Tibial artery (tissue), 4 donors: ENCODE data around the gene CNIH1.
"Not testable (repeated sequence)": the region's sequence is repeated elsewhere in the genome, so short reads cannot be mapped to it uniquely, and the experiment has no call there.

Experiments
- DNase-seq, 2 donors: peaks; one replicate each; pipeline ENCODE4 v3.0.0-alpha.2; 2019
- H3K27ac ChIP-seq, 2 donors: fragments of 200-600 bp; sonication (generic) in 1 of 2; 1 replicate in 1 of 2; 2 replicates in 1 of 2; pipeline ENCODE4 v1.5.1; 2018 to 2019; ENCODE audit warnings: mild to moderate bottlenecking in 1 of 2
- H3K27me3 ChIP-seq, 2 donors: fragments of 200-600 bp; sonication (generic) in 1 of 2; one replicate each; pipeline versions ENCODE4 v1.5.1 to v1.6.0; 2016 to 2019
- H3K36me3 ChIP-seq, 3 donors: fragments of 200-600 bp; sonication (generic) in 2 of 3; one replicate each; pipeline ENCODE4 v1.5.1; 2016 to 2019; ENCODE audit warnings: mild to moderate bottlenecking in 2 of 3
- H3K4me1 ChIP-seq, 4 donors: fragments of 200-600 bp; sonication (generic) in 2 of 4; 1 replicate in 3 of 4; 2 replicates in 1 of 4; pipeline ENCODE4 v1.5.1; 2016 to 2019
- H3K4me3 ChIP-seq, 2 donors: fragments of 200-600 bp; sonication (generic) in 1 of 2; 1 replicate in 1 of 2; 2 replicates in 1 of 2; pipeline ENCODE4 v1.5.1; 2018 to 2019; ENCODE audit warnings: mild to moderate bottlenecking in 2 of 2
- H3K9me3 ChIP-seq, 3 donors: fragments of 200-600 bp; sonication (generic) in 1 of 3; one replicate each; pipeline ENCODE4 v1.5.1; 2016 to 2019
- CTCF ChIP-seq, 2 experiments: fragments of 200-600 bp in 1 of 2; fragments of 450-650 bp in 1 of 2; IDR thresholded peaks; one replicate each; pipeline ENCODE4 v1.5.1; 2017 to 2019; ENCODE audit warnings: antibody characterized with exemption in 2 of 2, mild to moderate bottlenecking in 1 of 2, moderate library complexity in 1 of 2
- intact Hi-C: fragments of 100-400 bp; cut with DNase I; formaldehyde crosslinking; loops from one replicate; pipeline ENCODE4 v1.15.0; 2023; ENCODE audit warnings: low total_unique reads

CNIH1 gene

GRCh38 chr14:54383835-54384234, 57.3 kb downstream of the CNIH1 start:
- Histone ChIP-seq H3K36me3 (no peaks in the 10 kb centered on the region), H3K9me3 (no peaks in the 10 kb centered on the region), H3K27ac (no peak overlapping the region), H3K27me3 (no peaks in the 10 kb centered on the region), H3K4me1 (no peaks in the 10 kb centered on the region), H3K4me3 (no peak overlapping the region)
- intact Hi-C loops: no loop called here
- no peak for TF ChIP-seq CTCF (IDR thresholded peaks at IDR 0.05)
- no peak for DNase-seq

GRCh38 chr14:54381821-54382220, 59.4 kb downstream of the CNIH1 start:
- Histone ChIP-seq H3K27me3 (peaks cover 0 to 7% of the 10 kb centered on the region in 2 donors), H3K4me1 (no peaks in the 10 kb centered on the region), H3K36me3 (no peaks in the 10 kb centered on the region), H3K27ac (no peak overlapping the region), H3K9me3 (no peaks in the 10 kb centered on the region), H3K4me3 (no peak overlapping the region)
- no peak for DNase-seq
- intact Hi-C loops: no loop called here
- no peak for TF ChIP-seq CTCF (IDR thresholded peaks at IDR 0.05)

- H3K36me3 ChIP-seq, H3K9me3 ChIP-seq, H3K4me1 ChIP-seq, H3K27ac ChIP-seq, intact Hi-C loops, H3K4me3 ChIP-seq, H3K27me3 ChIP-seq, DNase-seq: not testable (repeated sequence)
Observed at GRCh38 chr14:54380558-54380957, 60.6 kb downstream of the CNIH1 start.

- H3K9me3 ChIP-seq, H3K4me3 ChIP-seq, H3K27ac ChIP-seq, H3K27me3 ChIP-seq, H3K4me1 ChIP-seq, DNase-seq, H3K36me3 ChIP-seq, intact Hi-C loops: not testable (repeated sequence)
Observed at GRCh38 chr14:54378893-54379292, 62.3 kb downstream of the CNIH1 start.

GRCh38 chr14:54377501-54377900, 63.7 kb downstream of the CNIH1 start:
- intact Hi-C loops: no loop called here
- H3K9me3 ChIP-seq: no peaks in the 10 kb centered on the region
- no peak for DNase-seq
- TF ChIP-seq CTCF (IDR thresholded peaks at IDR 0.05): no peak
- H3K27ac ChIP-seq: no peak overlapping the region
- no peak overlapping the region for H3K4me3 ChIP-seq
- H3K27me3 ChIP-seq: peaks cover 0 to 7% of the 10 kb centered on the region in 2 donors
- no peaks in the 10 kb centered on the region for H3K4me1 ChIP-seq
- H3K36me3 ChIP-seq: no peaks in the 10 kb centered on the region

- peaks cover 0 to 7% of the 10 kb centered on the region in 2 donors for H3K27me3 ChIP-seq
- no peaks in the 10 kb centered on the region for H3K4me1 ChIP-seq
- no peak overlapping the region for H3K4me3 ChIP-seq
- H3K9me3 ChIP-seq: no peaks in the 10 kb centered on the region
- no peak overlapping the region for H3K27ac ChIP-seq
- no peaks in the 10 kb centered on the region for H3K36me3 ChIP-seq
- intact Hi-C loops: no loop called here
- no peak for DNase-seq
- no peak for TF ChIP-seq CTCF (IDR thresholded peaks at IDR 0.05)
Observed at GRCh38 chr14:54374117-54374884, 66.9 kb downstream of the CNIH1 start.
